Neutrophil (primary cell): ENCODE results near the gene ABCD3.

Experiments used
- H3K27ac ChIP-seq: fragments of 200-600 bp; sonication (generic); 2 replicates; pipeline ENCODE4 v1.5.1; 2016; ENCODE audit warnings: mild to moderate bottlenecking, moderate library complexity
- H3K27me3 ChIP-seq: fragments of 200-600 bp; sonication (generic); 2 replicates; pipeline ENCODE4 v1.6.0; 2016; ENCODE audit warnings: mild to moderate bottlenecking
- H3K36me3 ChIP-seq: fragments of 200-600 bp; sonication (generic); 2 replicates; pipeline ENCODE4 v1.5.1; 2017
- H3K4me1 ChIP-seq, 2 experiments: fragments of 200-600 bp in 1 of 2; sonication (generic) in 1 of 2; 1 replicate in 1 of 2; 2 replicates in 1 of 2; pipeline versions ENCODE4 v1.5.1 to v1.6.1; 2013 to 2016; ENCODE audit warnings: low read depth in 1 of 2, low read length in 1 of 2, mild to moderate bottlenecking in 1 of 2, moderate library complexity in 1 of 2; ENCODE audit not compliant: control insufficient read depth in 1 of 2, insufficient read depth in 1 of 2
- H3K4me3 ChIP-seq, 2 experiments: fragments of 200-600 bp in 1 of 2; sonication (generic) in 1 of 2; 1 replicate in 1 of 2; 2 replicates in 1 of 2; pipeline ENCODE4 v1.5.1; 2013 to 2016; ENCODE audit warnings: low read depth in 1 of 2, low read length in 1 of 2, mild to moderate bottlenecking in 1 of 2, moderate library complexity in 1 of 2
- H3K9me3 ChIP-seq: fragments of 200-600 bp; sonication (generic); 2 replicates; pipeline ENCODE4 v1.5.1; 2016
- TF ChIP-seq, protein P1 (sequence below): fragments of 200-600 bp; sonication (generic); IDR thresholded peaks from 2 replicates; pipeline ENCODE4 v1.5.1; 2016; ENCODE audit warnings: antibody characterized with exemption

Gene ABCD3

GRCh38 chr1:94383966-94384408, 34.2 kb upstream of the ABCD3 start:
- H3K36me3 ChIP-seq: no peaks in the 10 kb centered on the region
- H3K27me3 ChIP-seq: no peaks in the 10 kb centered on the region
- no peak overlapping the region for H3K4me3 ChIP-seq
- H3K4me1 ChIP-seq: peaks cover 23 to 27% of the 10 kb centered on the region in 2 experiments
- H3K9me3 ChIP-seq: no peaks in the 10 kb centered on the region
- TF ChIP-seq, protein P1, sequence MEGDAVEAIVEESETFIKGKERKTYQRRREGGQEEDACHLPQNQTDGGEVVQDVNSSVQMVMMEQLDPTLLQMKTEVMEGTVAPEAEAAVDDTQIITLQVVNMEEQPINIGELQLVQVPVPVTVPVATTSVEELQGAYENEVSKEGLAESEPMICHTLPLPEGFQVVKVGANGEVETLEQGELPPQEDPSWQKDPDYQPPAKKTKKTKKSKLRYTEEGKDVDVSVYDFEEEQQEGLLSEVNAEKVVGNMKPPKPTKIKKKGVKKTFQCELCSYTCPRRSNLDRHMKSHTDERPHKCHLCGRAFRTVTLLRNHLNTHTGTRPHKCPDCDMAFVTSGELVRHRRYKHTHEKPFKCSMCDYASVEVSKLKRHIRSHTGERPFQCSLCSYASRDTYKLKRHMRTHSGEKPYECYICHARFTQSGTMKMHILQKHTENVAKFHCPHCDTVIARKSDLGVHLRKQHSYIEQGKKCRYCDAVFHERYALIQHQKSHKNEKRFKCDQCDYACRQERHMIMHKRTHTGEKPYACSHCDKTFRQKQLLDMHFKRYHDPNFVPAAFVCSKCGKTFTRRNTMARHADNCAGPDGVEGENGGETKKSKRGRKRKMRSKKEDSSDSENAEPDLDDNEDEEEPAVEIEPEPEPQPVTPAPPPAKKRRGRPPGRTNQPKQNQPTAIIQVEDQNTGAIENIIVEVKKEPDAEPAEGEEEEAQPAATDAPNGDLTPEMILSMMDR: no peak
- no peak overlapping the region for H3K27ac ChIP-seq

DNA sequence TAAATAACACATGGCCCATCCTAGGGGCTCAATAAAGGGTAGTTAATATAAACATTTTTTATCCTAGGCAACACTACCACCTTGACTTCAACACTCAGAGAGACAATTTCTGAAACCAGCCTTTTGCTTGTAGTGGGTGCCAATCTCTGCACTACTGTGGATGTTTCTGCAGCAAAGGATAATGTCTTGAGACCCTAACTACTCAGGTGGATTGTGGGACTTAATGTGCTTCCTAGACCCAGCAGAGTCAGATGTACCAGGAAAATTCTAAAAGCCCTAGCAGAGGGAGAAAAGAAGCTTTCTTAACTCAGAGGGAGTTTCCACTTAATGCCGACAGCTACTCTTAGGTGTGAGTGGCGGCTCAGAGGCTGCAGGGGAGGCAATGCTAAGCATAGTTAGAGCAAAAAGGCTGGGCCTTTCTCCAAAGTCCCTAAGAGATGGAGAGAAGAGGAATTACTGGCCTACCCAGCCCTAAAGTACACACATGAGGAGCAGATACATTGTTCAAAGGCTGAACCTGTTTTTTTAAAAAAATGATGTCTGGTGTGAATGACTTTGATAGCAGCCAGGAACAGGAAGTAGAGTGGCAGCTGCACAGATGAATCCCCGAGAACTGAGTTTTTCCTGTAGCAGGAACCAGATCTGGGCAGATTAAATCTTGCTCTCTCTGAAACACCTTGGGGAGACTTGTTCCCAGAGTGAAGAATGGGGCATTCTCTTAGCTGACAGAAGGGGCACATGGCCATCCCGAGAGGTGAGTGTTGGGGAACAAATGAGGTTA, 33.5 kb upstream of the ABCD3 start:
- no peak overlapping the region for H3K27ac ChIP-seq
- H3K4me1 ChIP-seq: peaks cover 23 to 27% of the 10 kb centered on the region in 2 experiments
- no peaks in the 10 kb centered on the region for H3K36me3 ChIP-seq
- peak overlapping the region in 1 of 2 experiments; percentile 26 for H3K4me3 ChIP-seq
- TF ChIP-seq, protein P1: no peak
- no peaks in the 10 kb centered on the region for H3K9me3 ChIP-seq
- H3K27me3 ChIP-seq: no peaks in the 10 kb centered on the region

GRCh38 chr1:94385308-94385929, 32.8 kb upstream of the ABCD3 start:
- Histone ChIP-seq H3K27ac (no peak overlapping the region), H3K4me3 (no peak overlapping the region), H3K27me3 (no peaks in the 10 kb centered on the region), H3K4me1 (peaks cover 23 to 27% of the 10 kb centered on the region in 2 experiments), H3K9me3 (no peaks in the 10 kb centered on the region), H3K36me3 (no peaks in the 10 kb centered on the region)
- TF ChIP-seq, protein P1: no peak

DNA sequence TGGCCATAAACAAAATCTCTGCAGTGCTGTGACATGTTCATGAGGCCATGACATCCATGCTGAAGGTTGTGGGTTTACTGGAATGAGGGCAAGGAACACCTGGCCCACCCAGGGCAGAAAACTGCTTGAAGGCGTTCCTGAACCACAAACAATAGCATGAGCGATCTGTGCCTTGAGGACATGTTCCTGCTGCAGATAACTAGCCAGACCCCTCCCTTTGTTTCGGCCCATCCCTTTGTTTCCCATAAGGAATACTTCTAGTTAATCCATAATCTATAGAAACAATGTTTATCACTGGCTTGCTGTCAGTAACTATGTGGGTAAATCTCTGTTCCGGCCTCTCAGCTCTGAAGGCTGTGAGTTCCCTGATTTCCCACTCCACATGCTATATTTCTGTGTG, 28.9 kb upstream of the ABCD3 start:
- H3K27me3 ChIP-seq: no peaks in the 10 kb centered on the region
- no peaks in the 10 kb centered on the region for H3K36me3 ChIP-seq
- TF ChIP-seq, protein P1: no peak

GRCh38 chr1:94394247-94394646, 23.9 kb upstream of the ABCD3 start:
- no peaks in the 10 kb centered on the region for H3K4me1 ChIP-seq
- no peak overlapping the region for H3K4me3 ChIP-seq
- H3K27ac ChIP-seq: no peak overlapping the region
- H3K9me3 ChIP-seq: no peaks in the 10 kb centered on the region
- TF ChIP-seq, protein P1: no peak
- no peaks in the 10 kb centered on the region for H3K27me3 ChIP-seq
- no peaks in the 10 kb centered on the region for H3K36me3 ChIP-seq

More for the DNA sequence above, 28.9 kb upstream of the ABCD3 start:
- H3K27ac ChIP-seq: no peak overlapping the region
- H3K4me1 ChIP-seq: peaks cover 9 to 11% of the 10 kb centered on the region in 2 experiments
- H3K9me3 ChIP-seq: no peaks in the 10 kb centered on the region
- H3K4me3 ChIP-seq: no peak overlapping the region
